ENCODE results near the gene ACTG2. TPM values are rescaled to one million over a fixed set of nuclear protein-coding genes. Genes with fewer than 3 reads are reported as not detected.

Gene ACTG2
- total and polyA plus RNA-seq, 3 experiments from 2014 or later = not detected

DNA sequence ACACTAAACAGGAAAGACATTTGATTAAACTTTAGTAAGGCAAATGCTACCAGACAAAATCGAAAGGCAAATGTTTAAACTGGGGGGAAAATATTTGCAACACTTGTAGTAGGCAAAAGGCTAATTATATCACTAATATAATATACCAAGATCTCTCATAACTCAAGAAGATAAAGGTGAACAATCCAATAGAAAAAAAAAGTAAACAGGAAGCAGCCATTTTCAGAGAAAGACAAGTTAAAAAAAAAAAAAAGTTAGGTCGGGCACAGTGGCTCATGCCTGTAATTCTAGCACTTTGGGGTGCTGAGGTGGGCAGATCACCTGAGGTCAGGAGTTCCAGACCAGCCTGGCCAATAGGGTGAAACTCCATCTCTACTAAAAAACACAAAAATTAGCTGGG lies 4.4 kb upstream of the ACTG2 start:
- Histone ChIP-seq H3K9me3 (ENCODE audit: low read length) (no peaks in the 10 kb centered on the region), H3K4me1 (ENCODE audit: insufficient read depth, low read length) (no peaks in the 10 kb centered on the region), H3K27ac (ENCODE audit: low read depth, low read length) (no peak overlapping the region), H3K36me3 (ENCODE audit: insufficient read depth, low read length) (no peaks in the 10 kb centered on the region), H3K27me3 (ENCODE audit: insufficient read depth, low read length, poor library complexity, severe bottlenecking) (no peaks in the 10 kb centered on the region), H3K4me3 (ENCODE audit: low read length) (no peak overlapping the region)
- H3K27ac Mint-ChIP-seq = peak overlapping the region in 1 of 8 donors; percentile 47
- ChIA-PET CTCF (no interaction called here), POLR2A (no interaction called here)
- peaks cover 8 to 15% of the 10 kb centered on the region in 2 donors for H3K27me3 Mint-ChIP-seq
- DNase-seq = no peak
- H3K4me1 Mint-ChIP-seq = peaks cover 3% of the 10 kb centered on the region in 3 donors
- no peak overlapping the region for H3K4me3 Mint-ChIP-seq
- no peaks in the 10 kb centered on the region for H3K36me3 Mint-ChIP-seq
- H3K9me3 Mint-ChIP-seq = no peaks in the 10 kb centered on the region

GRCh38 chr2:73889206-73889605 lies 3.6 kb upstream of the ACTG2 start:
- Mint-ChIP-seq H3K36me3 (no peaks in the 10 kb centered on the region), H3K27me3 (peaks cover 8 to 12% of the 10 kb centered on the region in 2 donors), H3K4me1 (peaks cover 3 to 4% (median 3%) of the 10 kb centered on the region in 3 donors), H3K9me3 (no peaks in the 10 kb centered on the region), H3K27ac (no peak overlapping the region), H3K4me3 (no peak overlapping the region)
- Histone ChIP-seq H3K4me3 (ENCODE audit: low read length) (no peak overlapping the region), H3K36me3 (ENCODE audit: insufficient read depth, low read length) (no peaks in the 10 kb centered on the region), H3K27ac (ENCODE audit: low read depth, low read length) (no peak overlapping the region), H3K27me3 (ENCODE audit: insufficient read depth, low read length, poor library complexity, severe bottlenecking) (no peaks in the 10 kb centered on the region), H3K9me3 (ENCODE audit: low read length) (no peaks in the 10 kb centered on the region), H3K4me1 (ENCODE audit: insufficient read depth, low read length) (no peaks in the 10 kb centered on the region)
- CTCF ChIA-PET = no interaction called here
- POLR2A ChIA-PET = no interaction called here
- no peak for DNase-seq

DNA sequence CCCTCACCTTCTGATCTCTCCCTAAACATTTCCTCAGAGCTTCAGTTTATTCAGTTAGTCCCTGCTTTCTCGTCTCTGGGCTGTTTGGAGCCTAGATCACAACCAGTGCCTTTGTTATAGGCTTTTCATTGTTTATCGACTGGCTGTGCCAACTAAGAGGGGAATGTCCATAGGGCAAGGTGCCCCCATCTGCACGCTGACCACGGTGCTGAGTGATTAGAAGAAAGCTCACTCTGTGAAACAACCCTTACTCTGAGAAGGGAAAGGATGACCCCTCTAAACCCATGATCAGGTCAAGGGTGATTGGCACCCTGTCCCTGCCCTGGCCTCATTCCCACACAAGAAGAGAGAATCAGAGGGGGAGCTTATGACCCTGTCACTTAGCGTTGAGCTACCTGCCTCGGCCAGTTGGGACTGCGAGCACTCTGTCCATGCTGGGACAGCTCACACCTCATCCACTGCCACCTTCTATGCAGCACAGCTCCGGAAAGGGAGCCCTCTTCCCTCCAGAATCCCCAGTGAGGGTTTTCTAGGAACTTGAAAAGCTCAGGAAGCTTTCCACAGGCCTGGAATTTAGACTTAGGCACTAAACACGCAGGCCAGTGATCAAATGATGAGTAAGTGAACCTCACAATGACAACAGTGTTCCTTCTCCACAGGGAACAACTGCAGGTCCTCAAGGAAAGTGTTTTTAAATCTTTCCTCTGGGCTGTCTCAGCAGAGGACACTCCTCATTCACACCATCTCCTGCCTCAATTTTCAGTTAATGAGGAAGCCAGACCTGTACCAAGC lies 2.3 kb upstream of the ACTG2 start:
- Histone ChIP-seq H3K36me3 (ENCODE audit: insufficient read depth, low read length) (no peaks in the 10 kb centered on the region), H3K4me3 (ENCODE audit: low read length) (no peak overlapping the region), H3K27me3 (ENCODE audit: insufficient read depth, low read length, poor library complexity, severe bottlenecking) (no peaks in the 10 kb centered on the region), H3K4me1 (ENCODE audit: insufficient read depth, low read length) (no peaks in the 10 kb centered on the region), H3K27ac (ENCODE audit: low read depth, low read length) (no peak overlapping the region), H3K9me3 (ENCODE audit: low read length) (no peaks in the 10 kb centered on the region)
- CTCF ChIA-PET = no interaction called here
- H3K36me3 Mint-ChIP-seq = no peaks in the 10 kb centered on the region
- peaks cover 8 to 9% of the 10 kb centered on the region in 2 donors for H3K27me3 Mint-ChIP-seq
- no peaks in the 10 kb centered on the region for H3K9me3 Mint-ChIP-seq
- H3K27ac Mint-ChIP-seq = no peak overlapping the region
- peaks cover 3 to 12% (median 8%) of the 10 kb centered on the region in 3 donors for H3K4me1 Mint-ChIP-seq
- no peak for DNase-seq
- POLR2A ChIA-PET = no interaction called here
- H3K4me3 Mint-ChIP-seq = no peak overlapping the region

- Histone ChIP-seq H3K27me3 (ENCODE audit: insufficient read depth, low read length, poor library complexity, severe bottlenecking) (no peaks in the 10 kb centered on the region), H3K36me3 (ENCODE audit: insufficient read depth, low read length) (no peaks in the 10 kb centered on the region), H3K4me3 (ENCODE audit: low read length) (no peak overlapping the region), H3K27ac (ENCODE audit: low read depth, low read length) (no peak overlapping the region), H3K4me1 (ENCODE audit: insufficient read depth, low read length) (peaks cover 8% of the 10 kb centered on the region), H3K9me3 (ENCODE audit: low read length) (no peaks in the 10 kb centered on the region)
- Mint-ChIP-seq H3K9me3 (no peaks in the 10 kb centered on the region), H3K27me3 (peaks cover 4 to 6% of the 10 kb centered on the region in 2 donors), H3K4me3 (no peak overlapping the region), H3K4me1 (peaks cover 7 to 14% (median 14%) of the 10 kb centered on the region in 3 donors), H3K36me3 (no peaks in the 10 kb centered on the region), H3K27ac (peak overlapping the region in 1 of 8 donors; percentile 15)
- DNase-seq = no peak
- CTCF ChIA-PET = no interaction called here
- POLR2A ChIA-PET = no interaction called here
These were observed 1.4 kb upstream of the ACTG2 start for GRCh38 chr2:73891276-73891901.

DNA sequence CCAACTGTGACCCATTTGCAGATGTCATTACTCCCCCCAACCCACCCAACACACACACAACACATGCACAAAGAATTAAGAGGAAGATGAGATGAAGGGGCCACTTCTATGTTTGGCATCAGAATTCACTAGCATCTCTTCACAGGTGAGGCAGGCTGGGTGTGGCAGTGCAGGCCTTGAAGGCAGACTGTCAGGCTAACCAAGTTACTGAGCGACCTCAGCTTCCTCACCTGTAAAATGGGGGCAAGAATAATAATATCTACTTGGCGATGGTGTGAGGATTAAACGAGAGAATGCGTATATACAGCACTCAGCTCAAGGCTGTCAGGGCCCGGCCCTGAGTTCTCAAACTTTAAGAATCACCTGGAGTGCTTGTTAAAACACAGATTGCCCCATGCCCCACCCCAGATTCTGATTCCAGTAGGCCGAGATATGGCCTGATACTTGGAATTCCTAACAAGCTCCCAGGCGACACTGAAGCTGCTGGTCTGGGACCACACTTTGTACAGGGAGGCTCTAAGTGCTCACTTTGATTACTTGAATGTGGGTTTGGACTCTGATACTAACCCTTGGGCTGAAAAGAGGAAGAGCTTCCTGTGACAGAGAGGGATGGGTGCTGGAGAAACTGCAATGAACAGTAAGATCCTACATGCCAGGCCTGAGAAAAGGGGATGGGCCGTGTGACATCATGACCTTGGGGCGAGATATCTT lies 1.1 kb downstream of the ACTG2 start:
- no peaks in the 10 kb centered on the region for H3K27me3 ChIP-seq (ENCODE audit: insufficient read depth, low read length, poor library complexity, severe bottlenecking)
- H3K9me3 ChIP-seq (ENCODE audit: low read length) = no peaks in the 10 kb centered on the region
- H3K27ac Mint-ChIP-seq = peak overlapping the region in 6 of 8 donors; percentile 17 to 90 (median 52)
- H3K9me3 Mint-ChIP-seq = no peaks in the 10 kb centered on the region
- no peaks in the 10 kb centered on the region for H3K36me3 ChIP-seq (ENCODE audit: insufficient read depth, low read length)
- DNase-seq = no peak
- H3K27ac ChIP-seq (ENCODE audit: low read depth, low read length) = no peak overlapping the region
- peaks cover 12 to 24% (median 23%) of the 10 kb centered on the region in 3 donors for H3K4me1 Mint-ChIP-seq
- H3K4me1 ChIP-seq (ENCODE audit: insufficient read depth, low read length) = peaks cover 21% of the 10 kb centered on the region
- no peaks in the 10 kb centered on the region for H3K36me3 Mint-ChIP-seq
- H3K4me3 ChIP-seq (ENCODE audit: low read length) = no peak overlapping the region
- peaks cover 0 to 3% of the 10 kb centered on the region in 2 donors for H3K27me3 Mint-ChIP-seq
- ChIA-PET POLR2A (no interaction called here), CTCF (interaction anchor here (1.1 kb wide), 1 partner anchor 29 kb away, joined by 3 read pairs; no protein-coding TSS in a partner anchor)
- no peak overlapping the region for H3K4me3 Mint-ChIP-seq

DNA sequence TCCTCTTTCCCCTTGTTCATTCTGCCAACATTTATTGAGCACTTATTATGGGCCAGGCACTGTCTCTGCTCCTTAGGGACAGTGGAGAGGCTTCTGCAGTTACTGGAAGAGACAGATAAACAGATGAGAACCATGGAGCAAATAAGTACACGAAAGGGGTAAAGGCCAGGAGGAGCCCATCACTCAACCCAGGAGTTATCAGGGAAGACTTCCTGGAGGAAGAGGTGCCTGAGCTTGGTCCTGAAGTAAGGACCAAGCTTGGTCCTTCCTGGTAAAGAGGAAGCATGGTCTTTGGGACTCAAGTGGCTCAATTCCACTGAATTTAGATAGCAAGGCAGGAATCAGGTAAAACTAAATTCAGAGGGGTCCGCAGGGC lies 1.7 kb downstream of the ACTG2 start:
- no peaks in the 10 kb centered on the region for H3K9me3 ChIP-seq (ENCODE audit: low read length)
- ChIA-PET POLR2A (interaction anchor here (1.0 kb wide), 1 partner anchor 33 kb away, joined by 3 read pairs; no protein-coding TSS in a partner anchor), CTCF (interaction anchor here (1.1 kb wide), 1 partner anchor 29 kb away, joined by 3 read pairs; no protein-coding TSS in a partner anchor)

GRCh38 chr2:73894877-73895276 lies 2.1 kb downstream of the ACTG2 start:
- Histone ChIP-seq H3K27ac (ENCODE audit: low read depth, low read length) (no peak overlapping the region), H3K9me3 (ENCODE audit: low read length) (no peaks in the 10 kb centered on the region), H3K4me1 (ENCODE audit: insufficient read depth, low read length) (peaks cover 21% of the 10 kb centered on the region), H3K36me3 (ENCODE audit: insufficient read depth, low read length) (no peaks in the 10 kb centered on the region), H3K4me3 (ENCODE audit: low read length) (no peak overlapping the region), H3K27me3 (ENCODE audit: insufficient read depth, low read length, poor library complexity, severe bottlenecking) (no peaks in the 10 kb centered on the region)
- Mint-ChIP-seq H3K27ac (peak overlapping the region in 7 of 8 donors; percentile 18 to 100 (median 51)), H3K36me3 (no peaks in the 10 kb centered on the region), H3K4me1 (peaks cover 12 to 24% (median 23%) of the 10 kb centered on the region in 3 donors), H3K27me3 (peaks cover 0 to 3% of the 10 kb centered on the region in 2 donors), H3K4me3 (no peak overlapping the region), H3K9me3 (no peaks in the 10 kb centered on the region)
- ChIA-PET CTCF (interaction anchor here (1.1 kb wide), 1 partner anchor 29 kb away, joined by 3 read pairs; no protein-coding TSS in a partner anchor), POLR2A (interaction anchor here (1.0 kb wide), 1 partner anchor 32 kb away, joined by 3 read pairs; no protein-coding TSS in a partner anchor)
- DNase-seq = no peak

More for the DNA sequence above, 1.7 kb downstream of the ACTG2 start:
- Mint-ChIP-seq H3K36me3 (no peaks in the 10 kb centered on the region), H3K27me3 (peaks cover 0 to 3% of the 10 kb centered on the region in 2 donors), H3K27ac (peak overlapping the region in 6 of 8 donors; percentile 17 to 90 (median 44)), H3K4me3 (no peak overlapping the region), H3K9me3 (no peaks in the 10 kb centered on the region), H3K4me1 (peaks cover 12 to 24% (median 23%) of the 10 kb centered on the region in 3 donors)
- peaks cover 21% of the 10 kb centered on the region for H3K4me1 ChIP-seq (ENCODE audit: insufficient read depth, low read length)
- no peaks in the 10 kb centered on the region for H3K27me3 ChIP-seq (ENCODE audit: insufficient read depth, low read length, poor library complexity, severe bottlenecking)
- DNase-seq = no peak
- no peaks in the 10 kb centered on the region for H3K36me3 ChIP-seq (ENCODE audit: insufficient read depth, low read length)
- no peak overlapping the region for H3K27ac ChIP-seq (ENCODE audit: low read depth, low read length)
- H3K4me3 ChIP-seq (ENCODE audit: low read length) = no peak overlapping the region

Data from CD8-positive, alpha-beta memory T cell (primary cell).